Measurements from ENCODE around the gene UBL4A. TPM values are rescaled to one million over a fixed set of nuclear protein-coding genes. Genes with fewer than 3 reads are reported as not detected.

Gene UBL4A
- total RNA-seq, 1 donor from 2014 or later = 20.9 TPM

GRCh38 chrX:154511761-154512160 lies 25.3 kb upstream of the UBL4A start:
- CTCF ChIA-PET = no interaction called here
- intact Hi-C loops (cut with micrococcal nuclease) = loop anchor here (10.0 kb wide), 2 partner anchors 57 to 137 kb away; partner anchors contain the start of genes EMD, FLNA and PLXNA3
- Mint-ChIP-seq H3K27ac (peak overlapping the region; percentile 56), H3K27me3 (no peaks in the 10 kb centered on the region), H3K36me3 (ENCODE audit: low read depth) (peaks cover 25% of the 10 kb centered on the region), H3K4me1 (peaks cover 21% of the 10 kb centered on the region), H3K4me3 (no peak overlapping the region), H3K9me3 (peaks cover 2% of the 10 kb centered on the region)
- ATAC-seq (ENCODE audit: low read depth) (no peak), DNase-seq (no peak)
- TF ChIP-seq CTCF (IDR thresholded peaks at IDR 0.05) = no peak
- POLR2A ChIA-PET = no interaction called here

GRCh38 chrX:154509455-154509854 lies 23.0 kb upstream of the UBL4A start:
- H3K27me3 Mint-ChIP-seq = no peaks in the 10 kb centered on the region
- no peak overlapping the region for H3K4me3 Mint-ChIP-seq
- H3K9me3 Mint-ChIP-seq = peaks cover 2% of the 10 kb centered on the region
- peaks cover 33% of the 10 kb centered on the region for H3K36me3 Mint-ChIP-seq (ENCODE audit: low read depth)
- no peak overlapping the region for H3K27ac Mint-ChIP-seq
- intact Hi-C loops (cut with micrococcal nuclease) = no loop called here
- POLR2A ChIA-PET = no interaction called here
- TF ChIP-seq CTCF (IDR thresholded peaks at IDR 0.05) = no peak
- peaks cover 9% of the 10 kb centered on the region for H3K4me1 Mint-ChIP-seq
- no peak for DNase-seq
- no peak for ATAC-seq (ENCODE audit: low read depth)
- CTCF ChIA-PET = no interaction called here

GRCh38 chrX:154508384-154508745 lies 21.9 kb upstream of the UBL4A start:
- Mint-ChIP-seq H3K4me3 (no peak overlapping the region), H3K27ac (no peak overlapping the region), H3K27me3 (no peaks in the 10 kb centered on the region), H3K4me1 (peaks cover 4% of the 10 kb centered on the region), H3K9me3 (peaks cover 2% of the 10 kb centered on the region), H3K36me3 (ENCODE audit: low read depth) (peaks cover 32% of the 10 kb centered on the region)
- intact Hi-C loops (cut with micrococcal nuclease) = no loop called here
- no peak for DNase-seq
- ChIA-PET CTCF (no interaction called here), POLR2A (no interaction called here)
- no peak for ATAC-seq (ENCODE audit: low read depth)
- no peak for TF ChIP-seq CTCF (IDR thresholded peaks at IDR 0.05)

GRCh38 chrX:154507673-154508383 lies 21.4 kb upstream of the UBL4A start:
- H3K4me1 Mint-ChIP-seq = peaks cover 4% of the 10 kb centered on the region
- POLR2A ChIA-PET = interaction anchor here (0.6 to 1.0 kb wide), 2 partner anchors 11 to 12 kb away, joined by 3 to 5 read pairs; no protein-coding TSS in a partner anchor
- intact Hi-C loops (cut with micrococcal nuclease) = no loop called here

More at GRCh38 chrX:154507673-154508383, 21.4 kb upstream of the UBL4A start:
- CTCF ChIA-PET = interaction anchor here (0.6 kb wide), 1 partner anchor 9 kb away, joined by 3 read pairs; no protein-coding TSS in a partner anchor
- Mint-ChIP-seq H3K27me3 (no peaks in the 10 kb centered on the region), H3K27ac (no peak overlapping the region), H3K9me3 (peaks cover 2% of the 10 kb centered on the region), H3K4me3 (no peak overlapping the region), H3K36me3 (ENCODE audit: low read depth) (peaks cover 32% of the 10 kb centered on the region)
- no peak for ATAC-seq (ENCODE audit: low read depth)
- no peak for DNase-seq
- TF ChIP-seq CTCF (IDR thresholded peaks at IDR 0.05) = no peak
